Gastrocnemius medialis (tissue), 4 donors: ENCODE results near the gene GRID1.

Source experiments
- CTCF ChIP-seq, 5 experiments: fragments of 450-650 bp in 3 of 5; fragments of 200-600 bp in 2 of 5; sonication (generic) in 2 of 5; IDR thresholded peaks in 4 of 5; conservative IDR thresholded peaks in 1 of 5; 1 replicate in 4 of 5; 2 replicates in 1 of 5; pipeline ENCODE4 v1.5.1; 2016 to 2019; ENCODE audit warnings: antibody characterized with exemption in 5 of 5, mild to moderate bottlenecking in 3 of 5, moderate library complexity in 3 of 5
- POLR2A ChIP-seq, 2 donors: fragments of 450-650 bp; IDR thresholded peaks; one replicate each; pipeline ENCODE4 v1.6.1; 2017; ENCODE audit warnings: antibody characterized with exemption in 2 of 2, mild to moderate bottlenecking in 2 of 2, moderate library complexity in 2 of 2

- TF ChIP-seq POLR2A (IDR thresholded peaks at IDR 0.05): no peak
- TF ChIP-seq CTCF (IDR thresholded peaks at IDR 0.05 in 4 of 5, conservative IDR thresholded peaks at IDR 0.05 in 1 of 5): no peak
These were observed 186.6 kb downstream of the GRID1 start for GRCh38 chr10:86179961-86180360.
